Natural killer cell (primary cell): ENCODE measurements around the gene XCR1. TPM values are rescaled to one million over a fixed set of nuclear protein-coding genes. Genes with fewer than 3 reads are reported as not detected.

Source experiments
- ATAC-seq, 3 donors: fragments of 150-1000 bp in 2 of 3; fragments of 200-7000 bp in 1 of 3; cut with Tn5 transposase; 1 replicate in 1 of 3; 2 replicates in 2 of 3; pipeline ENCODE4 v1.10.0; 2021; ENCODE audit warnings: mild to moderate bottlenecking in 2 of 3, moderate library complexity in 2 of 3
- DNase-seq, 2 donors: peaks; one replicate each; pipeline versions ENCODE4 v3.0.0 to v3.0.0-alpha.2; 2013 to 2021; ENCODE audit warnings: mixed read lengths in 1 of 2
- H3K27ac ChIP-seq: one replicate; pipeline ENCODE4 v1.5.1; 2013; ENCODE audit warnings: mild to moderate bottlenecking, low read length
- H3K27me3 ChIP-seq: one replicate; pipeline ENCODE4 v1.6.1; 2013; ENCODE audit warnings: low read length; ENCODE audit not compliant: control insufficient read depth, insufficient read depth
- H3K36me3 ChIP-seq: one replicate; pipeline ENCODE4 v1.6.1; 2013; ENCODE audit warnings: low read length; ENCODE audit not compliant: control insufficient read depth, insufficient read depth
- H3K4me1 ChIP-seq: one replicate; pipeline ENCODE4 v1.6.1; 2013; ENCODE audit warnings: low read length; ENCODE audit not compliant: control insufficient read depth, insufficient read depth
- H3K4me3 ChIP-seq: one replicate; pipeline ENCODE4 v1.5.1; 2013; ENCODE audit warnings: low read length
- H3K9me3 ChIP-seq: one replicate; pipeline ENCODE4 v1.6.1; 2013; ENCODE audit warnings: low read length; ENCODE audit not compliant: control insufficient read depth, insufficient read depth
- H3K27ac Mint-ChIP-seq, 2 donors: one replicate each; pipeline ENCODE4 v1.8.0; 2022; ENCODE audit warnings: mild to moderate bottlenecking in 2 of 2, mixed read lengths in 2 of 2, moderate library complexity in 1 of 2
- H3K27me3 Mint-ChIP-seq, 2 donors: one replicate each; pipeline ENCODE4 v1.8.0; 2022; ENCODE audit warnings: low read depth in 2 of 2, mixed read lengths in 2 of 2
- H3K36me3 Mint-ChIP-seq: one replicate; pipeline ENCODE4 v1.8.0; 2022; ENCODE audit warnings: mixed read lengths
- H3K4me1 Mint-ChIP-seq, 2 donors: one replicate each; pipeline ENCODE4 v1.8.0; 2022; ENCODE audit warnings: mixed read lengths in 2 of 2
- H3K4me3 Mint-ChIP-seq: one replicate; pipeline ENCODE4 v1.8.0; 2022; ENCODE audit warnings: mild to moderate bottlenecking, moderate library complexity, mixed read lengths
- H3K9me3 Mint-ChIP-seq, 2 donors: one replicate each; pipeline ENCODE4 v1.8.0; 2022; ENCODE audit warnings: mixed read lengths in 2 of 2
- CTCF ChIP-seq: fragments of 200-600 bp; IDR thresholded peaks from one replicate; pipeline ENCODE4 v1.8.0; 2022; ENCODE audit warnings: antibody characterized with exemption
- WGBS: methylation state at CpG from one replicate; pipeline ENCODE4 v1.1.7; 2013; ENCODE audit warnings: missing lambda C conversion rate; ENCODE audit not compliant: insufficient coverage; 5-methylcytosine and 5-hydroxymethylcytosine counted together
- intact Hi-C: fragments of 100-400 bp; cut with micrococcal nuclease; formaldehyde crosslinking; loops from one replicate; pipeline ENCODE4 v1.14.2; 2022
- total RNA-seq, 4 donors: library from RNA; stranded (reverse); fragments of 120-200 nt in 1 of 4; gene quantifications; one replicate each; pipeline versions ENCODE4 v1.2.3 to v1.2.4, GENCODE V29; 2013 to 2022

XCR1 gene
- total RNA-seq, 3 donors from 2014 or later (not counting 1 experiment from before 2014, with no cell fraction given), result 0.21 TPM; not detected in 2

GRCh38 chr3:45968706-45969105, 58.6 kb downstream of the XCR1 start:
- DNase-seq, result no peak
- Mint-ChIP-seq H3K9me3 (no peaks in the 10 kb centered on the region), H3K36me3 (peaks cover 33% of the 10 kb centered on the region), H3K27me3 (no peaks in the 10 kb centered on the region), H3K4me3 (no peak overlapping the region), H3K4me1 (peaks cover 5 to 38% of the 10 kb centered on the region in 2 donors), H3K27ac (no peak overlapping the region)
- no peak for TF ChIP-seq CTCF
- ATAC-seq, result no peak
- no peak overlapping the region for H3K4me3 ChIP-seq
- H3K9me3 ChIP-seq, result no peaks in the 10 kb centered on the region
- WGBS, result 95% methylated on average over 2 of the region's 2 CpGs
- H3K27ac ChIP-seq, result no peak overlapping the region
- peaks cover 74% of the 10 kb centered on the region for H3K4me1 ChIP-seq
- intact Hi-C loops, result no loop called here
- H3K27me3 ChIP-seq, result no peaks in the 10 kb centered on the region
- H3K36me3 ChIP-seq, result peaks cover 63% of the 10 kb centered on the region

- Histone ChIP-seq H3K4me1 (peaks cover 78% of the 10 kb centered on the region), H3K36me3 (peaks cover 69% of the 10 kb centered on the region), H3K27me3 (no peaks in the 10 kb centered on the region), H3K27ac (no peak overlapping the region), H3K4me3 (no peak overlapping the region), H3K9me3 (no peaks in the 10 kb centered on the region)
- Mint-ChIP-seq H3K36me3 (peaks cover 33% of the 10 kb centered on the region), H3K4me1 (peaks cover 5 to 38% of the 10 kb centered on the region in 2 donors), H3K9me3 (no peaks in the 10 kb centered on the region), H3K27me3 (no peaks in the 10 kb centered on the region), H3K27ac (peak overlapping the region in 1 of 2 donors; percentile 48), H3K4me3 (no peak overlapping the region)
- no peak for DNase-seq
- no peak for TF ChIP-seq CTCF
- intact Hi-C loops, result no loop called here
- ATAC-seq, result no peak
- 97% methylated on average over 9 of the region's 9 CpGs for WGBS
These were observed 59.1 kb downstream of the XCR1 start for GRCh38 chr3:45968149-45968548.

GRCh38 chr3:45967724-45968123, 59.6 kb downstream of the XCR1 start:
- H3K27me3 ChIP-seq, result no peaks in the 10 kb centered on the region
- no peaks in the 10 kb centered on the region for H3K9me3 ChIP-seq
- peaks cover 79% of the 10 kb centered on the region for H3K4me1 ChIP-seq

More at GRCh38 chr3:45967724-45968123, 59.6 kb downstream of the XCR1 start:
- Mint-ChIP-seq H3K36me3 (peaks cover 33% of the 10 kb centered on the region), H3K27ac (peak overlapping the region in 1 of 2 donors; percentile 48), H3K4me3 (no peak overlapping the region), H3K4me1 (peaks cover 5 to 37% of the 10 kb centered on the region in 2 donors), H3K9me3 (no peaks in the 10 kb centered on the region), H3K27me3 (no peaks in the 10 kb centered on the region)
- H3K4me3 ChIP-seq, result no peak overlapping the region
- no peak for ATAC-seq
- TF ChIP-seq CTCF, result no peak
- no peak for DNase-seq
- no peak overlapping the region for H3K27ac ChIP-seq
- intact Hi-C loops, result no loop called here
- peaks cover 72% of the 10 kb centered on the region for H3K36me3 ChIP-seq
- 93% methylated on average over 8 of the region's 8 CpGs for WGBS

Other genes starting within 250 kb of the XCR1 start
- gene SLC6A20, start 230.9 kb downstream of the XCR1 start, total RNA-seq, result 1 to 10 TPM in 1 of 3 donors, under 1 TPM in 2; 0.25 to 1.3 (median 0.70) TPM
- 10 to 100 TPM; 16.4 to 19.8 (median 17.2) TPM for gene LZTFL1, start 185.4 kb downstream of the XCR1 start, total RNA-seq
- gene CCR9, start 140.9 kb downstream of the XCR1 start, total RNA-seq, result under 1 TPM in 1 of 3 donors, not detected in 2; 0.27 TPM
- 1 to 10 TPM in 2 of 3 donors, under 1 TPM in 1; 0.95 to 2.1 (median 1.7) TPM for gene CXCR6, start 84.0 kb downstream of the XCR1 start, total RNA-seq
- 10 to 100 TPM; 23.0 to 28.4 (median 27.5) TPM for gene FYCO1, start 31.7 kb downstream of the XCR1 start, total RNA-seq
- 10 to 100 TPM in 1 of 3 donors, 1 to 10 TPM in 2; 2.1 to 26.0 (median 3.8) TPM for gene CCR1, start 180.8 kb upstream of the XCR1 start, total RNA-seq
- gene CCR3, start 215.0 kb upstream of the XCR1 start, total RNA-seq, result 10 to 100 TPM in 1 of 3 donors, 1 to 10 TPM in 1, not detected in 1; 1.5 to 36.7 TPM